Retina (tissue), 1 donor: ENCODE data around the gene PLTP.
"Not testable (repeated sequence)": the region's sequence is repeated elsewhere in the genome, so short reads cannot be mapped to it uniquely, and the experiment has no call there.

Experiments
- DNase-seq: peaks from one replicate; pipeline ENCODE4 v3.0.0-alpha.2; 2016

Gene PLTP

GRCh38 chr20:45944151-45944964 is 32.4 kb upstream of the PLTP start:
- DNase-seq, result no peak

- DNase-seq, result no peak
Observed at GRCh38 chr20:45943613-45944012, 31.7 kb upstream of the PLTP start.

- DNase-seq, result no peak
Observed at GRCh38 chr20:45940469-45940868, 28.5 kb upstream of the PLTP start.

- DNase-seq, result no peak
Observed at GRCh38 chr20:45940053-45940452, 28.1 kb upstream of the PLTP start.

GRCh38 chr20:45938727-45939438 is 26.9 kb upstream of the PLTP start:
- DNase-seq, result no peak

- no peak for DNase-seq
Observed at GRCh38 chr20:45937765-45938164, 25.8 kb upstream of the PLTP start.

GRCh38 chr20:45935416-45936046 is 23.6 kb upstream of the PLTP start:
- no peak for DNase-seq

- peak; percentile 100 for DNase-seq
Observed at GRCh38 chr20:45934586-45935415, 22.8 kb upstream of the PLTP start, which contains the start of gene PCIF1. Gene PCIF1 (plus strand): TSS chr20:45934683. CDS start chr20:45939000, 4,317 bp downstream.

GRCh38 chr20:45934046-45934585 is 22.2 kb upstream of the PLTP start:
- DNase-seq, result no peak

GRCh38 chr20:45933266-45934045 is 21.5 kb upstream of the PLTP start:
- DNase-seq, result peak; percentile 78

GRCh38 chr20:45931680-45932079 is 19.7 kb upstream of the PLTP start:
- DNase-seq, result not testable (repeated sequence)

- no peak for DNase-seq
Observed at GRCh38 chr20:45927071-45927878, 15.3 kb upstream of the PLTP start.

GRCh38 chr20:45926731-45927070 is 14.7 kb upstream of the PLTP start:
- no peak for DNase-seq

GRCh38 chr20:45925821-45926506 is 14.0 kb upstream of the PLTP start:
- no peak for DNase-seq

GRCh38 chr20:45924391-45925261 is 12.7 kb upstream of the PLTP start:
- DNase-seq, result no peak

- DNase-seq, result no peak
Observed at GRCh38 chr20:45921337-45922189, 9.6 kb upstream of the PLTP start.

GRCh38 chr20:45920462-45921336 is 8.7 kb upstream of the PLTP start:
- no peak for DNase-seq
